Trophoblast cell (in vitro differentiated cells and primary cell): ENCODE measurements around the gene PPP1R1C.
A peak's percentile ranks its signal among the peaks of the same experiment; 100 is the strongest.

ENCODE experiments used
- DNase-seq, 2 donors: peaks; one replicate each; pipeline ENCODE4 v3.0.0-alpha.2; 2016
- H2AFZ ChIP-seq: 2 replicates; pipeline ENCODE4 v1.6.1; 2013; ENCODE audit warnings: low read length, moderate library complexity, mild to moderate bottlenecking; ENCODE audit not compliant: insufficient read depth, poor library complexity
- H2AK5ac ChIP-seq: 2 replicates; pipeline ENCODE4 v1.6.1; 2013; ENCODE audit warnings: mild to moderate bottlenecking, low read length
- H2BK120ac ChIP-seq: 2 replicates; pipeline ENCODE4 v1.6.1; 2013; ENCODE audit warnings: low read length, mild to moderate bottlenecking, moderate library complexity; ENCODE audit not compliant: insufficient read depth, poor library complexity
- H2BK12ac ChIP-seq: 2 replicates; pipeline ENCODE4 v1.6.1; 2013; ENCODE audit warnings: mild to moderate bottlenecking, low read length, moderate library complexity
- H2BK5ac ChIP-seq: 2 replicates; pipeline ENCODE4 v1.6.1; 2013; ENCODE audit warnings: low read length, low read depth, moderate library complexity, mild to moderate bottlenecking; ENCODE audit not compliant: poor library complexity
- H3K14ac ChIP-seq: 2 replicates; pipeline ENCODE4 v1.6.1; 2013; ENCODE audit warnings: mild to moderate bottlenecking, low read length
- H3K18ac ChIP-seq: 2 replicates; pipeline ENCODE4 v1.6.1; 2013; ENCODE audit warnings: mild to moderate bottlenecking, low read length
- H3K23ac ChIP-seq: 2 replicates; pipeline ENCODE4 v1.6.1; 2013; ENCODE audit warnings: low read length
- H3K27ac ChIP-seq: 2 replicates; pipeline ENCODE4 v1.5.1; 2013; ENCODE audit warnings: low read depth, mild to moderate bottlenecking, inconsistent platforms, low read length, moderate library complexity
- H3K27me3 ChIP-seq: 2 replicates; pipeline ENCODE4 v1.6.1; 2013; ENCODE audit warnings: inconsistent platforms, mild to moderate bottlenecking, low read length, moderate library complexity; ENCODE audit not compliant: insufficient read depth
- H3K36me3 ChIP-seq, 2 experiments: 1 replicate in 1 of 2; 2 replicates in 1 of 2; pipeline ENCODE4 v1.6.1; 2013; ENCODE audit warnings: low read length in 2 of 2, mild to moderate bottlenecking in 2 of 2, moderate library complexity in 1 of 2; ENCODE audit not compliant: insufficient read depth in 2 of 2, control insufficient read depth in 1 of 2
- H3K4ac ChIP-seq: 2 replicates; pipeline ENCODE4 v1.6.1; 2013; ENCODE audit warnings: low read depth, mild to moderate bottlenecking, low read length, moderate library complexity
- H3K4me1 ChIP-seq, 2 experiments: 1 replicate in 1 of 2; 2 replicates in 1 of 2; pipeline ENCODE4 v1.6.1; 2013; ENCODE audit warnings: low read length in 2 of 2, mild to moderate bottlenecking in 2 of 2, moderate library complexity in 1 of 2; ENCODE audit not compliant: insufficient read depth in 2 of 2, control insufficient read depth in 1 of 2
- H3K4me2 ChIP-seq: 2 replicates; pipeline ENCODE4 v1.6.1; 2013; ENCODE audit warnings: inconsistent platforms, mild to moderate bottlenecking, low read length, moderate library complexity
- H3K4me3 ChIP-seq: 2 replicates; pipeline ENCODE4 v1.5.1; 2013; ENCODE audit warnings: mild to moderate bottlenecking, low read depth, low read length, inconsistent platforms
- H3K79me1 ChIP-seq: one replicate; pipeline ENCODE4 v1.6.1; 2013; ENCODE audit warnings: low read length
- H3K79me2 ChIP-seq: 2 replicates; pipeline ENCODE4 v1.6.1; 2013; ENCODE audit warnings: low read length, mild to moderate bottlenecking; ENCODE audit not compliant: control insufficient read depth, insufficient read depth, poor library complexity
- H3K9ac ChIP-seq: 2 replicates; pipeline ENCODE4 v1.6.1; 2013; ENCODE audit warnings: mild to moderate bottlenecking, low read length
- H3K9me3 ChIP-seq: 2 replicates; pipeline ENCODE4 v1.6.1; 2013; ENCODE audit warnings: low read depth, mild to moderate bottlenecking, control low read depth, inconsistent platforms, low read length; ENCODE audit not compliant: insufficient read depth
- H4K12ac ChIP-seq: 2 replicates; pipeline ENCODE4 v1.6.1; 2013; ENCODE audit warnings: low read depth, mild to moderate bottlenecking, low read length, moderate library complexity
- H4K8ac ChIP-seq: 2 replicates; pipeline ENCODE4 v1.6.1; 2013; ENCODE audit warnings: low read depth, mild to moderate bottlenecking, low read length, moderate library complexity
- H4K91ac ChIP-seq: one replicate; pipeline ENCODE4 v1.6.1; 2013; ENCODE audit warnings: low read depth, mild to moderate bottlenecking, low read length, moderate library complexity
- WGBS: extraction: QIAGEN DNeasy Blood & Tissue Kit; methylation state at CpG from one replicate; pipeline ENCODE4 v1.1.7; 2013; ENCODE audit warnings: missing lambda C conversion rate; ENCODE audit not compliant: insufficient read length, insufficient coverage; ENCODE audit errors: extremely low coverage; 5-methylcytosine and 5-hydroxymethylcytosine counted together

PPP1R1C gene

GRCh38 chr2:181989099-181989498 is 3.4 kb downstream of the PPP1R1C start:
- Histone ChIP-seq H2BK12ac (no peak overlapping the region), H3K4me2 (no peak overlapping the region), H4K91ac (no peak overlapping the region), H2BK120ac (no peak overlapping the region), H4K8ac (no peak overlapping the region), H3K18ac (no peak overlapping the region), H3K4ac (no peak overlapping the region), H3K23ac (no peak overlapping the region), H2BK5ac (no peak overlapping the region), H2AK5ac (no peak overlapping the region), H3K4me1 (no peaks in the 10 kb centered on the region), H3K9ac (no peak overlapping the region), H3K36me3 (no peaks in the 10 kb centered on the region), H3K4me3 (no peak overlapping the region), H3K79me2 (no peaks in the 10 kb centered on the region), H3K27me3 (no peaks in the 10 kb centered on the region), H4K12ac (no peak overlapping the region), H2AFZ (no peak overlapping the region), H3K79me1 (no peaks in the 10 kb centered on the region), H3K27ac (no peak overlapping the region), H3K14ac (no peak overlapping the region), H3K9me3 (no peaks in the 10 kb centered on the region)
- no peak for DNase-seq
- no CpG with 5 or more reads among the region's 1 CpG for WGBS

GRCh38 chr2:181991171-181991885 is 5.7 kb downstream of the PPP1R1C start:
- Histone ChIP-seq H3K23ac (no peak overlapping the region), H2AK5ac (no peak overlapping the region), H3K18ac (no peak overlapping the region), H2BK12ac (no peak overlapping the region), H4K91ac (no peak overlapping the region), H3K9me3 (no peaks in the 10 kb centered on the region), H4K8ac (no peak overlapping the region), H3K14ac (no peak overlapping the region), H3K27ac (no peak overlapping the region), H3K4me2 (no peak overlapping the region), H4K12ac (no peak overlapping the region), H2BK120ac (no peak overlapping the region), H3K36me3 (no peaks in the 10 kb centered on the region), H3K4ac (no peak overlapping the region), H3K79me1 (no peaks in the 10 kb centered on the region), H3K4me3 (no peak overlapping the region), H3K4me1 (no peaks in the 10 kb centered on the region), H2AFZ (no peak overlapping the region), H3K79me2 (no peaks in the 10 kb centered on the region), H3K9ac (no peak overlapping the region), H2BK5ac (no peak overlapping the region), H3K27me3 (no peaks in the 10 kb centered on the region)
- no CpG with 5 or more reads among the region's 2 CpGs for WGBS
- peak in 1 of 2 donors; percentile 16 for DNase-seq

- H3K4me2 ChIP-seq = no peak overlapping the region
- no peak overlapping the region for H3K18ac ChIP-seq
- H3K9ac ChIP-seq = no peak overlapping the region
- H3K36me3 ChIP-seq = no peaks in the 10 kb centered on the region
- WGBS = no CpG with 5 or more reads among the region's 3 CpGs
- no peak overlapping the region for H3K4ac ChIP-seq
- DNase-seq = no peak
- H2AFZ ChIP-seq = no peak overlapping the region
- no peak overlapping the region for H2AK5ac ChIP-seq
- H3K23ac ChIP-seq = no peak overlapping the region
- no peak overlapping the region for H3K14ac ChIP-seq
- no peak overlapping the region for H4K8ac ChIP-seq
- H3K27ac ChIP-seq = no peak overlapping the region
- H3K79me2 ChIP-seq = no peaks in the 10 kb centered on the region
- H4K12ac ChIP-seq = no peak overlapping the region
- H3K9me3 ChIP-seq = no peaks in the 10 kb centered on the region
- no peaks in the 10 kb centered on the region for H3K27me3 ChIP-seq
- H2BK120ac ChIP-seq = no peak overlapping the region
- H3K4me1 ChIP-seq = no peaks in the 10 kb centered on the region
- no peak overlapping the region for H3K4me3 ChIP-seq
- H2BK12ac ChIP-seq = no peak overlapping the region
- H3K79me1 ChIP-seq = no peaks in the 10 kb centered on the region
- H2BK5ac ChIP-seq = no peak overlapping the region
- H4K91ac ChIP-seq = no peak overlapping the region
Measured at GRCh38 chr2:181992776-181993175, 7.1 kb downstream of the PPP1R1C start.

- no peak overlapping the region for H3K9ac ChIP-seq
- H4K91ac ChIP-seq = no peak overlapping the region
- H2BK12ac ChIP-seq = no peak overlapping the region
- H3K4me3 ChIP-seq = no peak overlapping the region
- no peaks in the 10 kb centered on the region for H3K4me1 ChIP-seq
- no peak overlapping the region for H2AFZ ChIP-seq
- no peaks in the 10 kb centered on the region for H3K9me3 ChIP-seq
- WGBS = no CpG with 5 or more reads among the region's 1 CpG
- no peaks in the 10 kb centered on the region for H3K27me3 ChIP-seq
- H3K14ac ChIP-seq = no peak overlapping the region
- H3K36me3 ChIP-seq = no peaks in the 10 kb centered on the region
- H3K79me1 ChIP-seq = no peaks in the 10 kb centered on the region
- no peak overlapping the region for H2BK5ac ChIP-seq
- no peak overlapping the region for H3K4me2 ChIP-seq
- H3K23ac ChIP-seq = no peak overlapping the region
- H2AK5ac ChIP-seq = no peak overlapping the region
- no peaks in the 10 kb centered on the region for H3K79me2 ChIP-seq
- no peak overlapping the region for H4K12ac ChIP-seq
- no peak overlapping the region for H3K18ac ChIP-seq
- H3K27ac ChIP-seq = no peak overlapping the region
- H2BK120ac ChIP-seq = no peak overlapping the region
- DNase-seq = no peak
- no peak overlapping the region for H3K4ac ChIP-seq
- no peak overlapping the region for H4K8ac ChIP-seq
Measured at GRCh38 chr2:181995289-181995688, 9.6 kb downstream of the PPP1R1C start.
